B cell (primary cell): Measurements from ENCODE around the gene METTL8. TPM values are rescaled to one million over a fixed set of nuclear protein-coding genes. Genes with fewer than 3 reads are reported as not detected.
A peak's percentile ranks its signal among the peaks of the same experiment; 100 is the strongest.

Experiments used
- ATAC-seq: fragments of 200-7000 bp; cut with Tn5 transposase; one replicate; pipeline ENCODE4 v1.10.0; 2021; ENCODE audit warnings: low read depth, mild to moderate bottlenecking, moderate number of reproducible peaks, moderate library complexity
- CTCF ChIA-PET: fragments of 350-600 bp; sonication (Branson Sonifier 250); formaldehyde crosslinking; loops from one replicate; lab custom pipeline; 2021; ENCODE audit warnings: antibody characterized with exemption, inconsistent platforms; lab: Charles Lee
- POLR2A ChIA-PET: fragments of 350-600 bp; sonication (Branson Sonifier 250); formaldehyde crosslinking; loops from one replicate; lab custom pipeline; 2021; ENCODE audit warnings: antibody characterized with exemption; lab: Charles Lee
- DNase-seq: peaks from one replicate; pipeline ENCODE4 v3.0.0; 2013
- H2AFZ ChIP-seq: 2 replicates; pipeline ENCODE4 v1.6.1; 2012; ENCODE audit warnings: mild to moderate bottlenecking, low read depth, low read length; ENCODE audit not compliant: insufficient read depth, poor library complexity, severe bottlenecking
- H3K27ac ChIP-seq, 2 donors: 1 replicate in 1 of 2; 2 replicates in 1 of 2; pipeline ENCODE4 v1.5.1; 2012 to 2013; ENCODE audit warnings: low read length in 2 of 2, mild to moderate bottlenecking in 2 of 2, moderate library complexity in 1 of 2
- H3K27me3 ChIP-seq, 4 experiments: fragments of 200-600 bp in 1 of 4; sonication (generic) in 1 of 4; replicated peaks in 1 of 4; 1 replicate in 2 of 4; 2 replicates in 2 of 4; pipeline versions ENCODE4 v1.6.1 to v1.7.0; 2013 to 2016; ENCODE audit warnings: low read length in 3 of 4, mild to moderate bottlenecking in 2 of 4, mixed read lengths in 1 of 4, moderate library complexity in 1 of 4; ENCODE audit not compliant: insufficient read depth in 4 of 4, control insufficient read depth in 3 of 4; ENCODE audit errors: control extremely low read depth in 1 of 4
- H3K36me3 ChIP-seq, 2 experiments: replicated peaks in 1 of 2; 1 replicate in 1 of 2; 2 replicates in 1 of 2; pipeline versions ENCODE4 v1.6.1 to v1.7.1; 2013; ENCODE audit warnings: low read length in 1 of 2; ENCODE audit not compliant: insufficient read depth in 2 of 2, control insufficient read depth in 1 of 2; ENCODE audit errors: control extremely low read depth in 1 of 2, extremely low read depth in 1 of 2
- H3K4me1 ChIP-seq, 2 donors: fragments of 200-600 bp in 1 of 2; sonication (generic) in 1 of 2; 1 replicate in 1 of 2; 2 replicates in 1 of 2; pipeline versions ENCODE4 v1.5.1 to v1.6.1; 2013 to 2017; ENCODE audit warnings: low read length in 2 of 2; ENCODE audit not compliant: control insufficient read depth in 2 of 2, insufficient read depth in 2 of 2
- H3K4me2 ChIP-seq: replicated peaks from 2 replicates; pipeline ENCODE3; 2012; ENCODE audit warnings: mild to moderate bottlenecking, low read depth, low read length; ENCODE audit not compliant: poor library complexity, severe bottlenecking
- H3K4me3 ChIP-seq, 5 experiments: fragments of 200-600 bp in 1 of 5; sonication (generic) in 1 of 5; 1 replicate in 3 of 5; 2 replicates in 2 of 5; pipeline versions ENCODE4 v1.5.1 to v1.7.0; 2011 to 2016; ENCODE audit warnings: low read length in 4 of 5, mild to moderate bottlenecking in 4 of 5, low read depth in 2 of 5, control low read depth in 1 of 5, moderate library complexity in 1 of 5; ENCODE audit not compliant: insufficient read depth in 1 of 5; ENCODE audit errors: control extremely low read depth in 1 of 5, extremely low read depth in 1 of 5
- H3K79me2 ChIP-seq: fragments of 200-600 bp; sonication (generic); one replicate; pipeline ENCODE4 v1.6.0; 2016; ENCODE audit warnings: low read length; ENCODE audit not compliant: control insufficient read depth, insufficient read depth
- H3K9ac ChIP-seq: fragments of 200-600 bp; sonication (generic); 2 replicates; pipeline ENCODE4 v1.6.1; 2017; ENCODE audit warnings: mild to moderate bottlenecking, low read length, moderate library complexity
- H3K9me3 ChIP-seq, 3 donors: one replicate each; pipeline versions ENCODE4 v1.6.1 to v1.7.1; 2013; ENCODE audit warnings: low read length in 2 of 3; ENCODE audit not compliant: control insufficient read depth in 2 of 3, insufficient read depth in 1 of 3; ENCODE audit errors: control extremely low read depth in 1 of 3
- H4K20me1 ChIP-seq: 2 replicates; pipeline ENCODE4 v1.6.0; 2012; ENCODE audit warnings: mild to moderate bottlenecking, low read length; ENCODE audit not compliant: insufficient read depth, control insufficient read depth, poor library complexity, severe bottlenecking
- H3K27ac Mint-ChIP-seq: one replicate; pipeline ENCODE4 v1.8.0; 2021; ENCODE audit warnings: mixed read lengths
- H3K27me3 Mint-ChIP-seq: one replicate; pipeline ENCODE4 v1.8.0; 2021; ENCODE audit warnings: mixed read lengths
- H3K4me1 Mint-ChIP-seq: one replicate; pipeline ENCODE4 v1.8.0; 2021; ENCODE audit warnings: mixed read lengths
- H3K4me3 Mint-ChIP-seq: one replicate; pipeline ENCODE4 v1.8.0; 2021; ENCODE audit warnings: mixed read lengths
- H3K9me3 Mint-ChIP-seq: one replicate; pipeline ENCODE4 v1.8.0; 2022; ENCODE audit warnings: mixed read lengths; ENCODE audit not compliant: insufficient read depth
- CTCF ChIP-seq: fragments of 200-600 bp; IDR thresholded peaks from one replicate; pipeline ENCODE4 v1.8.0; 2022; ENCODE audit warnings: antibody characterized with exemption, mild to moderate bottlenecking
- EZH2 ChIP-seq: IDR thresholded peaks from 2 replicates; pipeline ENCODE4 v1.6.1; 2012; ENCODE audit warnings: borderline replicate concordance, low read depth, mild to moderate bottlenecking, moderate library complexity, low read length; ENCODE audit not compliant: insufficient read depth, poor library complexity, severe bottlenecking
- WGBS: methylation state at CpG from one replicate; pipeline ENCODE4 v1.1.5; 2013; ENCODE audit warnings: missing lambda C conversion rate; ENCODE audit not compliant: insufficient coverage; 5-methylcytosine and 5-hydroxymethylcytosine counted together
- intact Hi-C: fragments of 100-400 bp; cut with micrococcal nuclease; formaldehyde crosslinking; loops from one replicate; pipeline ENCODE4 v1.10.0; 2022
- polyA plus RNA-seq: library from polyadenylated mRNA; depleted of rRNA; stranded (reverse); fragments of >200 nt; gene quantifications from 2 replicates; pipeline ENCODE4 v1.2.3, GENCODE V29; 2012
- total RNA-seq, 2 donors: library from RNA; stranded (reverse); fragments of 120-200 nt in 1 of 2; gene quantifications; 1 replicate in 1 of 2; 2 replicates in 1 of 2; pipeline versions ENCODE4 v1.2.3 to v1.2.4, GENCODE V29; 2013 to 2022

Gene METTL8
- total and polyA plus RNA-seq, 2 donors (not counting 1 experiment from before 2014, with no cell fraction given) = 20.8 to 57.8 TPM

GRCh38 chr2:171348056-171348455 is 85.7 kb downstream of the METTL8 start:
- H3K27me3 ChIP-seq = no peaks in the 10 kb centered on the region
- Mint-ChIP-seq H3K4me3 (no peak overlapping the region), H3K9me3 (no peaks in the 10 kb centered on the region), H3K27ac (peak overlapping the region; percentile 16), H3K4me1 (peaks cover 32% of the 10 kb centered on the region), H3K27me3 (no peaks in the 10 kb centered on the region)
- H3K27ac ChIP-seq = no peak overlapping the region
- ChIA-PET CTCF (interaction anchor here (0.9 to 1.8 kb wide), 3 partner anchors 11 to 57 kb away, joined by 3 to 6 read pairs (median 3); no protein-coding TSS in a partner anchor), POLR2A (no interaction called here)
- peak overlapping the region; percentile 14 for H2AFZ ChIP-seq
- no peak for ATAC-seq
- intact Hi-C loops = no loop called here
- TF ChIP-seq CTCF (no peak), EZH2 (no peak)
- H4K20me1 ChIP-seq = no peaks in the 10 kb centered on the region
- H3K79me2 ChIP-seq = no peaks in the 10 kb centered on the region
- no peak overlapping the region for H3K4me2 ChIP-seq
- H3K9ac ChIP-seq = no peak overlapping the region
- peaks cover 13 to 21% of the 10 kb centered on the region in 2 donors for H3K4me1 ChIP-seq
- DNase-seq = no peak
- peaks cover 0 to 3% (median 0%) of the 10 kb centered on the region in 3 donors for H3K9me3 ChIP-seq
- no peaks in the 10 kb centered on the region for H3K36me3 ChIP-seq
- H3K4me3 ChIP-seq = no peak overlapping the region
- no CpG with 5 or more reads among the region's 1 CpG for WGBS

GRCh38 chr2:171347591-171348032 is 86.2 kb downstream of the METTL8 start:
- Histone ChIP-seq H3K4me3 (no peak overlapping the region), H4K20me1 (no peaks in the 10 kb centered on the region), H3K9ac (no peak overlapping the region), H3K9me3 (peaks cover 0 to 3% (median 0%) of the 10 kb centered on the region in 3 donors), H3K4me1 (peaks cover 13 to 21% of the 10 kb centered on the region in 2 donors), H3K79me2 (no peaks in the 10 kb centered on the region), H3K36me3 (no peaks in the 10 kb centered on the region), H3K27me3 (no peaks in the 10 kb centered on the region), H2AFZ (peak overlapping the region; percentile 14), H3K27ac (no peak overlapping the region), H3K4me2 (no peak overlapping the region)
- H3K4me3 Mint-ChIP-seq = no peak overlapping the region
- ATAC-seq = peak; percentile 17
- H3K27ac Mint-ChIP-seq = peak overlapping the region; percentile 16
- no peak for DNase-seq
- TF ChIP-seq CTCF (no peak), EZH2 (no peak)
- intact Hi-C loops = no loop called here
- CTCF ChIA-PET = interaction anchor here (0.9 to 1.8 kb wide), 2 partner anchors 22 to 56 kb away, joined by 3 to 6 read pairs; no protein-coding TSS in a partner anchor
- H3K9me3 Mint-ChIP-seq = no peaks in the 10 kb centered on the region
- H3K27me3 Mint-ChIP-seq = no peaks in the 10 kb centered on the region
- H3K4me1 Mint-ChIP-seq = peaks cover 32% of the 10 kb centered on the region
- POLR2A ChIA-PET = no interaction called here
- no CpG with 5 or more reads among the region's 3 CpGs for WGBS
